ENCODE results near the gene RHBDL2. TPM values are rescaled to one million over a fixed set of nuclear protein-coding genes. Genes with fewer than 3 reads are reported as not detected.

Gene RHBDL2
- total and polyA plus RNA-seq, 2 donors (not counting 3 experiments of a cell fraction or from before 2014, with no cell fraction given) = 0.06 to 1.4 TPM

Small RNAs within 50 kb of the gene (small RNA-seq; reads per million reads assigned to genes)
- gene GJA9-MYCBP (ENCODE audit: insufficient read depth, insufficient read length, low read depth, low replicate concordance) = not detected
- not detected for gene RF00019 (ENCODE audit: insufficient read depth, insufficient read length, low read depth, low replicate concordance)
- gene RNU6-605P (ENCODE audit: insufficient read depth, insufficient read length, low read depth, low replicate concordance) = not detected

Other genes with a start within 250 kb of the RHBDL2 start
- 33.2 and 40.1 TPM in 2 replicates for gene RRAGC, start 82.1 kb downstream of the RHBDL2 start, total RNA-seq
- 20.9 and 24.1 TPM in 2 replicates for gene RRAGC, start 82.1 kb downstream of the RHBDL2 start, polyA plus RNA-seq
- 13.1 and 23.1 TPM in 2 replicates for gene MYCBP, start 68.5 kb downstream of the RHBDL2 start, total RNA-seq
- gene MYCBP, start 68.5 kb downstream of the RHBDL2 start, polyA plus RNA-seq = 8.4 and 9.5 TPM in 2 replicates
- gene GJA9, start 60.2 kb downstream of the RHBDL2 start, total RNA-seq = not detected in 2 replicates
- not detected in 2 replicates for gene GJA9, start 60.2 kb downstream of the RHBDL2 start, polyA plus RNA-seq
- gene AKIRIN1, start 49.4 kb upstream of the RHBDL2 start, total RNA-seq = 43.4 and 49.3 TPM in 2 replicates
- gene AKIRIN1, start 49.4 kb upstream of the RHBDL2 start, polyA plus RNA-seq = 22.2 and 28.4 TPM in 2 replicates
- 325 and 327 TPM in 2 replicates for gene NDUFS5, start 84.5 kb upstream of the RHBDL2 start, total RNA-seq
- gene NDUFS5, start 84.5 kb upstream of the RHBDL2 start, polyA plus RNA-seq = 476 and 710 TPM in 2 replicates